HG03135 (cell line): ENCODE data around the gene SRRM4.

Source experiments
- ATAC-seq: cut with Tn5 transposase; IDR thresholded peaks from one replicate; pipeline ENCODE4 v1.9.1; 2021; ENCODE audit warnings: mild to moderate bottlenecking, moderate library complexity; ENCODE audit not compliant: unreplicated experiment

Gene SRRM4

DNA sequence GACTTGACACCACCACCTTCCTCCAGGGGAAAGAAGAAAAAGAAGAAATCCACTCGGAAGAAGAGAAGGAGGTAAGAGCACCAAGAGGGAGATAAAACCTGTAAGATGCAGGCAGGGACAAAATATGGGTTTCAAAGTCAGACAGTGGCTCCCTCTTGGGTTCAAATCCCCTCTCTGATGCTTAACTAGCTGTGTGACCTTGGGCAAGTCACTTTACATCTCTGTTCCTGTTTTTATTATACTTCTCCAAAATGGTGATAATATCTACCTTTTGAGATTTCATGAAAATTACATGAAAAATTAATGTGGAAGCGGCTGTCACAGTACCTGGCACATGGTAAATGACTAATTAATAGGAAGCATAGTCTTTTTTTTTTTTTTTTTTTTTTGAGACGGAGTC, 133.0 kb downstream of the SRRM4 start:
- ATAC-seq: no peak

DNA sequence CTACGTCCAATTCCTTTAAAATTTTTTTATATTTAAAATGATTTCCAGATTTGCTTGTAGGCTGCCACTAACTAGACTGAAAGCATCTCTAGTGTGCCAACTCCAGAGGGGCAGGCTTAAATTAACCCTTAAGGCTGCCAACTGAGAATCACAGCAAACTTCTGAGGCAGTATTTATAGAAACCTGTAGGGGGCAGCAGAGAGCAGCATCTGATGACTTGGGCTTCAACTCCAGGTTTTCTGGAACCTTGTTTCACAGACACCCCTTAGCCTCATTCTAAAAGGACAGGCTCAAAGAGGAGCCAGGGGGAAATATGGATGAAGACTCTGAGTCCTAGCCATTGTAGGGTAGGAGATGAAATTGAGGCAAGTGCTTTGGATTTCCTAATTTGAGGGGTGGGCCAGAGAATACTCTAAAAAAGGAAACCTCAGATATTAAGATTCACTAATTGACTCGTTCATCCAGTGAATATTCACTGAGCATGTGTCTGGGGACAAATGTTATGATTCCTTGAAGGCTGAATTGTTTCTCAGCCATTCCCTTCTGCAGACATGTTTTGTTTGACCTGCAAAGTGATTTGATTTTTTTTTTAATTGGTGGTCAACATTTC, 134.1 kb downstream of the SRRM4 start:
- no peak for ATAC-seq

GRCh38 chr12:119117936-119118335, 136.6 kb downstream of the SRRM4 start:
- no peak for ATAC-seq

- no peak for ATAC-seq
Measured at GRCh38 chr12:119118625-119119024, 137.3 kb downstream of the SRRM4 start.

GRCh38 chr12:119122047-119122446, 140.7 kb downstream of the SRRM4 start:
- no peak for ATAC-seq

- ATAC-seq: no peak
Measured at GRCh38 chr12:119122751-119123150, 141.4 kb downstream of the SRRM4 start.

- no peak for ATAC-seq
Measured at GRCh38 chr12:119128527-119128926, 147.2 kb downstream of the SRRM4 start.

DNA sequence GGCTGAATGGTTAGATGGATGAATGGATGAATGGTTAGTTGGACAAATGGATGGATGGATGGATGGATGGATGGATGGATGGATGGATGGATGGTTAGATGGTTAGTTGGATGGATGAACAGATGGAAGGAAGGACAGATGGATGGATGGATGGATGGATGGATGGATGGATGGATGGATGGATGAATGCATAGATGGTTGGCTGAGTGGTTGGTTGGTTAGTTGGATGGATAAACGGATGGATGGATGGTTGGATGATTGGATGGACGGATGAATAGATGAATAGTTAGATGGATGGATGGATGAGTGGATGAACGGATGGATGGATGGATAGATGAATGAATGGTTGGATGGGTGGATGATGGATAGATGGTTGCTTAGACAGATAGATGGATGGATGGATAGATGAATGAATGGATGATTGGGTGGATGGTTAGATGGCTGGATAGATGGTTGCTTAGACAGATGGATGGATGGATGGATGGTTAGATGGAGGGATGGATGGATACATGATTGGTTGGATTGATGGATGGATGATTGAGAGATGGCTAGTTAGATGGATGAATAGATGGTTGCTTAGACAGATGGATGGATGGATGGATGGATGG, 148.6 kb downstream of the SRRM4 start:
- ATAC-seq: no peak

GRCh38 chr12:119130523-119130922, 149.2 kb downstream of the SRRM4 start:
- no peak for ATAC-seq

- ATAC-seq: no peak
Measured at GRCh38 chr12:119134284-119135072, 153.1 kb downstream of the SRRM4 start.

DNA sequence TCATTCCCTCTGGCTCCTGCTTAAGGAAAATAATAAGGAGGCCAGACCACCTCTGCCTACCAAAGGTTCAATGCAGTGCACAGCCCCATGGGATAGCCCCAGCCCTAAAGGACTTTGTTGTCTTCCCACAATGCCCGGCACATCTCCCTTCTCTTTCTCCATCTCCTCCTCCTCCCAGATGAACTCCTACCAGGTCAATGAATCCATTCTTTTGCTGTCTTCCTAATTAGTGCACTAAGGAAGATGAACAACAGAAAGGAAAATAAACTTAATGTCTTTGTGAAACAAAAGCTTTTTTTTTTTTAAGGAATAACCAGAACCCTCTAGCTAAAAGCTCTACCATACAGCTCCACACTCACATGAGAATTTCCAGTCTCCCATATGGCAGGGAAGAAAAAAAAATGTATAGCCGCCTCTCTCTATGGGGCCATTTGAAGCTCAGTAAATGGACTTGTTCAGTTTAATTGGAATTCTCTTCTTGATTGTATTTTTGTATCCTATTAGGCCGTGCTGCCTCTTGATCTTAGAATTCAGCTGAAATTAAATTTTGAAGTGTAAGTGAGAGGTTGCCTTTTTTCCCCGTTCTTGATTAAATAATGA, 155.6 kb downstream of the SRRM4 start:
- no peak for ATAC-seq

- ATAC-seq: no peak
Measured at GRCh38 chr12:119139448-119139847, 158.1 kb downstream of the SRRM4 start.

- no peak for ATAC-seq
Measured at GRCh38 chr12:119145367-119145766, 164.0 kb downstream of the SRRM4 start.

DNA sequence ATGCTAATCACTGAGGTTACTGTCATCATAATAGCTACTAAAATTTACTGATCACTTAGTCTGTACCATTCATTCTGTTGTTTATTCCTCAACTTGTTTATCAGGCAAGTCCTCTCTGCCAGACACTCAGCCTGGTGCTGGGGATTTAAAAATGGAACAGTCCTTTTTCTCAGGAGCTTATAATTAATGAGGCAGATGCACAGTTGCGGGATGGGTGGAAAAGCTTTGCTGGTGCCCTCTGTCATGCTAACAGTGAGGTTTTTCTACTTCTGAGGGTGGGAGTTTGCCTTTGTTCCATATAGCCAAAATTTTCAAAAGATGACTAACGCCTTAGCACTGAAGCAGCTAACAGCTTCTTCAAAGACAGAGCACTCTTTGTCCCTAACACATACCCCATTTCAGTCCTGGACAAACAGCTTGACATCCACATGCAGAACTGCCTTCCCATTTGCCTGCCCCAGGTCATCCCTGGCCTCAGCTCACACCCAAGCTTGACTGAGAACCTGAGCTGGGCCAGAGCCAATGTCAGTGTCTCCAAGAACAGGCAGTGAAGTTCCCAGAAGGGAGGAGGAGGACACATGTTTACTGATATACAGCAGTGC, 166.6 kb downstream of the SRRM4 start:
- no peak for ATAC-seq

GRCh38 chr12:119149270-119149669, 167.9 kb downstream of the SRRM4 start:
- ATAC-seq: no peak

DNA sequence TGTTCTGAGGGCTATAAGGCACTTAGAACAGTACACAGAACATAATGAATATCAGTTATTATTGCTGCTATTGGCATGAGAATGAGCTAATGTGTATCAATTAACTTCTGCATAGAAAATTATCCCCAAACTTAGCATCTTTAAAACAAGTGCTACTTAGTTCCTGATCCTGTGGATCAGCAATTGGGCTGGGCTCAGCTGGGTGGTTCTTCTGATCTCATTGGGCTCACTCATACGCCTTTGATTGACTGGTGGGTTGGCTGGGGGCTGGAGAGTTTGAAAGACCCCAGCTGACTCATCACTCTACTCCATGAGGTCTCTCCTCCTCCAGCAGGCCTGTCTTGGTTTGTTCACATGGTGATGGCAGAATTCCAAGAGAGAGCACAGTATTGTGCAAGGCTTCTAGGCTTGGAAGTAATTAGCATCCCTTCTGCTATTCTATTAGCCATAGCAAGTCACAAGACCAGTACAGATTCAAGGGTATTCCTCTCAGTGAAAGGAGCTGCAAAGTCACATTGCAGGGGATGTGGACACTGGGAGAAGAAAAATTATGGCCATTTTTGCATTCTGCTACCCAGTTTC, 170.2 kb downstream of the SRRM4 start:
- no peak for ATAC-seq

GRCh38 chr12:119153477-119154434, 172.4 kb downstream of the SRRM4 start:
- no peak for ATAC-seq

DNA sequence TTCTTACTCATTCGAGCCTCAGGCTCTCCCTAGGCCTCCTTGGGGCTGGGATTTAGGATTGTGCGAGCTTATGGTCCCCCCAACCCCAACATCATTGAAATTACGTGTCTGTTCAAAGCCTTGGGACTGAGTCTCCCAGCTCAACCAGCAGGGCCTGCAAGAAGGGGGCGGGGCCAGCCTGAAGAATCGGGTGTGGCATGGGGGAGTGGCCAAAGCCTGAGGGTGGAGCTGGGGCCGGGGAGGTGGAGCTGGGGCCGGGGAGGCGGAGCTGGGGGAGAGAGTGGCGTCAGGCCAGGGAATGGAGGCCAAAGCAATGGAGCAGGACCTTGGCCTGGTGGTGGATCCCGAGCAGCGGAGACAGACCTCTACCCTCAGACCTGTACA, 173.1 kb downstream of the SRRM4 start:
- no peak for ATAC-seq

GRCh38 chr12:119156401-119157044, 175.2 kb downstream of the SRRM4 start:
- no peak for ATAC-seq
